ENCODE results near the gene NUP155. TPM values are rescaled to one million over a fixed set of nuclear protein-coding genes. Genes with fewer than 3 reads are reported as not detected.

NUP155 gene
- total RNA-seq, 4 donors from 2014 or later = 20.7 to 28.7 (median 25.9) TPM

GRCh38 chr5:37254581-37254980, 116.3 kb downstream of the NUP155 start:
- 96 to 97% methylated on average over 1 of the region's 1 CpG for WGBS, 2 donors
- H3K4me3 ChIP-seq (replicated peaks in 1 of 3) = no peak overlapping the region
- H3K9me3 ChIP-seq = no peaks in the 10 kb centered on the region
- H3K4me1 ChIP-seq = peaks cover 6 to 7% of the 10 kb centered on the region in 2 donors
- no peak overlapping the region for H3K27ac ChIP-seq
- no peak for DNase-seq
- no peaks in the 10 kb centered on the region for H3K27me3 ChIP-seq
- no peak for TF ChIP-seq POLR2A (IDR thresholded peaks at IDR 0.05)
- TF ChIP-seq, protein P1, sequence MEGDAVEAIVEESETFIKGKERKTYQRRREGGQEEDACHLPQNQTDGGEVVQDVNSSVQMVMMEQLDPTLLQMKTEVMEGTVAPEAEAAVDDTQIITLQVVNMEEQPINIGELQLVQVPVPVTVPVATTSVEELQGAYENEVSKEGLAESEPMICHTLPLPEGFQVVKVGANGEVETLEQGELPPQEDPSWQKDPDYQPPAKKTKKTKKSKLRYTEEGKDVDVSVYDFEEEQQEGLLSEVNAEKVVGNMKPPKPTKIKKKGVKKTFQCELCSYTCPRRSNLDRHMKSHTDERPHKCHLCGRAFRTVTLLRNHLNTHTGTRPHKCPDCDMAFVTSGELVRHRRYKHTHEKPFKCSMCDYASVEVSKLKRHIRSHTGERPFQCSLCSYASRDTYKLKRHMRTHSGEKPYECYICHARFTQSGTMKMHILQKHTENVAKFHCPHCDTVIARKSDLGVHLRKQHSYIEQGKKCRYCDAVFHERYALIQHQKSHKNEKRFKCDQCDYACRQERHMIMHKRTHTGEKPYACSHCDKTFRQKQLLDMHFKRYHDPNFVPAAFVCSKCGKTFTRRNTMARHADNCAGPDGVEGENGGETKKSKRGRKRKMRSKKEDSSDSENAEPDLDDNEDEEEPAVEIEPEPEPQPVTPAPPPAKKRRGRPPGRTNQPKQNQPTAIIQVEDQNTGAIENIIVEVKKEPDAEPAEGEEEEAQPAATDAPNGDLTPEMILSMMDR (IDR thresholded peaks at IDR 0.05) = no peak
- no peaks in the 10 kb centered on the region for H3K36me3 ChIP-seq
- intact Hi-C loops (cut with DNase I) = no loop called here

DNA sequence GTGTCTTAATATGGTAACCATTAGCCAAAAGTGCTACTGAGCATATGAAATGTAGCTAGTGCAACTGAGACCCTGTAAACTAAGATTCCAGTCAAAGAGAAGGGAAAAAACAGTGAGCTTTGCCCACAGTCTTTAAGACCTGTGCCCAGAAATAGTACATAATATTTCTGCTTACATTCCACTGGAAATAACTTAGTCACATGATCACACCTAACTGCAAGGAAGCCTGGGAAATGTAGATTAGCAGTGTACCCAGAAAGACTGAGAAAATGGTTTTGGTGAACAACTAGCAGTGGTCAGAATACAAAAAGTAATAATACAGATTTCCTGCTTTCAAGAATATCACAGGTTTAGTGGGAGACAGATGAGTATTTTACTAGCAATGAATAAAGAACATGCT, 119.2 kb downstream of the NUP155 start:
- intact Hi-C loops (cut with DNase I) = no loop called here

GRCh38 chr5:37249815-37250164, 121.1 kb downstream of the NUP155 start:
- H3K27me3 ChIP-seq = no peaks in the 10 kb centered on the region
- H3K4me1 ChIP-seq = peaks cover 22 to 31% of the 10 kb centered on the region in 2 donors
- TF ChIP-seq, protein P1 (IDR thresholded peaks at IDR 0.05) = no peak
- no peak for TF ChIP-seq POLR2A (IDR thresholded peaks at IDR 0.05)
- H3K4me3 ChIP-seq (replicated peaks in 1 of 3) = peak overlapping the region; percentile 65 to 89 (median 76)
- H3K27ac ChIP-seq = peak overlapping the region; percentile 90 to 96 (median 93)
- no peaks in the 10 kb centered on the region for H3K9me3 ChIP-seq
- 53 to 57% methylated on average over 10 of the region's 10 CpGs for WGBS, 2 donors
- no peaks in the 10 kb centered on the region for H3K36me3 ChIP-seq
- peak; percentile 51 to 65 for DNase-seq
- intact Hi-C loops (cut with DNase I) = no loop called here

More for the DNA sequence above, 119.2 kb downstream of the NUP155 start:
- H3K4me3 ChIP-seq (replicated peaks in 1 of 3) = no peak overlapping the region
- H3K27ac ChIP-seq = peak overlapping the region in 1 of 3 donors; percentile 12
- no peaks in the 10 kb centered on the region for H3K27me3 ChIP-seq
- H3K4me1 ChIP-seq = peaks cover 22 to 25% of the 10 kb centered on the region in 2 donors
- H3K36me3 ChIP-seq = no peaks in the 10 kb centered on the region
- no peak for TF ChIP-seq POLR2A (IDR thresholded peaks at IDR 0.05)
- TF ChIP-seq, protein P1 (IDR thresholded peaks at IDR 0.05) = no peak
- no peaks in the 10 kb centered on the region for H3K9me3 ChIP-seq
- no peak for DNase-seq

DNA sequence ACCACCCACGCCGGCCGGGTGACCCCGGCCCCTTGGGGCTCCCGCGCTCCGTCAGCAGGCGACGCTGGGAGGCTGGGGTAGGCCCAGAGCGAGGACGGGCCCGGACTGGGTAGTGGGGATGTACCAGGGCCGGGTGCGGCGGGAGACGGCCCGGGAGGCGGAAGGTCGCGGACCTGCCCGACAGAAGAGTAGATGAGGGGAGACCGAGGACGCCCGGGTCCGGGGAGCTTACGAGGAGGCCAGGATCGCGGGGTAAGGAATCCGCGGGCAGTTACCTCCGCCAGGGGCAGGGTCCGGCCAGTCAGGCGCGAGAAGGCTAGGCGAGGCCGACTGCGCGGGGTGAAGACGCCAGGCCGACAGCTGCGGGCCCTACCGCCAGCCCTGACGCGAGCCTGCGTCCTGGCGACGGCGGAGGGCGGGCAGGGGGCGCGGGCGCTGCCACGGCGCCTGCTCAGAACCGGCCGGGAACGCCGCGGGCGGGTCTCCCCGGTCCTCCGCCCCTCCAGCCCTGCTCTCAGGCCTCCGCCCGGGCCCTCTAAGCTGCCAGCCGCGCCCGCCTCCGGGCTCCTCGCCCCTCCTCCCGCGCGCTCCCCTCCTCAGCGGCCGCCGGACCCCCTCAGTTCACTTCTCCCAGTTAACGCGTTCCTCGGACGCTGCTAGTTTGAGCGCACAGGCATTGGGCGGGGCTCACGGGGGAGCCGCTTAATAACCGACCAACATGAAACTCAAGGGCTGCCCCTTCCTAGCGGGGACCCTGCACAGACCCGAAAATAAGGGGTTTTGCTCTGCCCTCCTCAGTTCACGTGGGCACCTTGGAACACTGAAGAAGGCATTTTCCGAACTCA, 121.7 kb downstream of the NUP155 start, which contains the start of gene CPLANE1:
TSS of gene CPLANE1 (minus strand) at position 407 of the 845 bp plus-strand sequence. CDS start 1,678 bp downstream, outside the sequence.
- DNase-seq = peak; percentile 86 to 87
- Histone ChIP-seq H3K4me1 (peaks cover 22 to 31% of the 10 kb centered on the region in 2 donors), H3K27me3 (no peaks in the 10 kb centered on the region), H3K36me3 (no peaks in the 10 kb centered on the region), H3K4me3 (replicated peaks in 1 of 3) (peak within 1 kb of the TSS; percentile 65 to 89 (median 76)), H3K9me3 (no peaks in the 10 kb centered on the region), H3K27ac (peak within 1 kb of the TSS; percentile 90 to 96 (median 93))
- TF ChIP-seq POLR2A (IDR thresholded peaks at IDR 0.05) = peak; percentile 18 to 94
- TF ChIP-seq, protein P1 (IDR thresholded peaks at IDR 0.05) = peak in 2 of 6 experiments; percentile 5 to 19
- intact Hi-C loops (cut with DNase I) = no loop called here
- WGBS, 2 donors = 1 to 3% methylated on average over 29 to 55 of the region's 88 CpGs

- Histone ChIP-seq H3K4me1 (peaks cover 22 to 31% of the 10 kb centered on the region in 2 donors), H3K36me3 (no peaks in the 10 kb centered on the region), H3K9me3 (no peaks in the 10 kb centered on the region), H3K27ac (peak overlapping the region; percentile 90 to 96 (median 93)), H3K4me3 (replicated peaks in 1 of 3) (peak overlapping the region; percentile 65 to 89 (median 76)), H3K27me3 (no peaks in the 10 kb centered on the region)
- WGBS, 2 donors = 7% methylated on average over 19 of the region's 19 CpGs
- DNase-seq = no peak
- TF ChIP-seq, protein P1 (IDR thresholded peaks at IDR 0.05) = no peak
- no peak for TF ChIP-seq POLR2A (IDR thresholded peaks at IDR 0.05)
- intact Hi-C loops (cut with DNase I) = no loop called here
Observed at GRCh38 chr5:37248421-37248969, 122.4 kb downstream of the NUP155 start.
